ENCODE data around the gene TMEM132D. TPM values are rescaled to one million over a fixed set of nuclear protein-coding genes. Genes with fewer than 3 reads are reported as not detected.

The TMEM132D gene
- total RNA-seq, 5 donors from 2014 or later (not counting 1 experiment from before 2014, with no cell fraction given): not detected

GRCh38 chr12:129071362-129071761 is 832.5 kb downstream of the TMEM132D start:
- POLR2A ChIA-PET: no interaction called here
- Mint-ChIP-seq H3K4me3 (no peak overlapping the region), H3K4me1 (no peaks in the 10 kb centered on the region), H3K27me3 (no peaks in the 10 kb centered on the region), H3K9me3 (no peaks in the 10 kb centered on the region), H3K27ac (no peak overlapping the region), H3K36me3 (no peaks in the 10 kb centered on the region)
- Histone ChIP-seq H3K4me3 (ENCODE audit: control insufficient read depth in 1 of 2, extremely low read depth in 1 of 2, low read length in 1 of 2) (no peak overlapping the region), H3K27ac (ENCODE audit: low read length) (no peak overlapping the region), H3K36me3 (ENCODE audit: control insufficient read depth in 2 of 2, extremely low read depth in 1 of 2, insufficient read depth in 1 of 2, low read length in 1 of 2) (no peaks in the 10 kb centered on the region), H3K4me1 (ENCODE audit: control insufficient read depth in 1 of 2, extremely low read depth in 1 of 2, insufficient read depth in 2 of 2, low read length in 2 of 2) (no peaks in the 10 kb centered on the region), H3K9me3 (no peaks in the 10 kb centered on the region), H3K27me3 (replicated peaks in 1 of 2; ENCODE audit: control insufficient read depth in 2 of 2, extremely low read depth in 1 of 2, insufficient read depth in 2 of 2, low read length in 1 of 2) (peaks cover 0 to 11% of the 10 kb centered on the region in 2 experiments)
- ATAC-seq (replicated peaks in 1 of 4) (no peak), DNase-seq (no peak)
- CTCF ChIA-PET: no interaction called here
- 60% methylated on average over 1 of the region's 4 CpGs for WGBS (ENCODE audit: insufficient coverage)

GRCh38 chr12:129069886-129070285 is 833.9 kb downstream of the TMEM132D start:
- 37% methylated on average over 14 of the region's 15 CpGs for WGBS (ENCODE audit: insufficient coverage)
- Histone ChIP-seq H3K4me1 (ENCODE audit: control insufficient read depth in 1 of 2, extremely low read depth in 1 of 2, insufficient read depth in 2 of 2, low read length in 2 of 2) (no peaks in the 10 kb centered on the region), H3K4me3 (ENCODE audit: control insufficient read depth in 1 of 2, extremely low read depth in 1 of 2, low read length in 1 of 2) (no peak overlapping the region), H3K27me3 (replicated peaks in 1 of 2; ENCODE audit: control insufficient read depth in 2 of 2, extremely low read depth in 1 of 2, insufficient read depth in 2 of 2, low read length in 1 of 2) (peaks cover 0 to 13% of the 10 kb centered on the region in 2 experiments), H3K36me3 (ENCODE audit: control insufficient read depth in 2 of 2, extremely low read depth in 1 of 2, insufficient read depth in 1 of 2, low read length in 1 of 2) (no peaks in the 10 kb centered on the region), H3K27ac (ENCODE audit: low read length) (no peak overlapping the region), H3K9me3 (no peaks in the 10 kb centered on the region)
- Mint-ChIP-seq H3K27ac (no peak overlapping the region), H3K4me3 (no peak overlapping the region), H3K27me3 (no peaks in the 10 kb centered on the region), H3K36me3 (no peaks in the 10 kb centered on the region), H3K4me1 (no peaks in the 10 kb centered on the region), H3K9me3 (peaks cover 0 to 6% (median 0%) of the 10 kb centered on the region in 3 donors)
- POLR2A ChIA-PET: no interaction called here
- no peak for DNase-seq
- CTCF ChIA-PET: no interaction called here
- ATAC-seq (replicated peaks in 1 of 4): no peak

- ChIA-PET CTCF (no interaction called here), POLR2A (no interaction called here)
- H3K4me3 ChIP-seq (ENCODE audit: control insufficient read depth in 1 of 2, extremely low read depth in 1 of 2, low read length in 1 of 2): no peak overlapping the region
- H3K4me3 Mint-ChIP-seq: no peak overlapping the region
- no peak for DNase-seq
- no peak for ATAC-seq (replicated peaks in 1 of 4)
- H3K27ac ChIP-seq (ENCODE audit: low read length): no peak overlapping the region
- H3K4me1 Mint-ChIP-seq: no peaks in the 10 kb centered on the region
- peaks cover 0 to 6% (median 0%) of the 10 kb centered on the region in 3 donors for H3K9me3 Mint-ChIP-seq
- no peaks in the 10 kb centered on the region for H3K27me3 Mint-ChIP-seq
- H3K27ac Mint-ChIP-seq: no peak overlapping the region
- H3K36me3 Mint-ChIP-seq: no peaks in the 10 kb centered on the region
- no peaks in the 10 kb centered on the region for H3K36me3 ChIP-seq (ENCODE audit: control insufficient read depth in 2 of 2, extremely low read depth in 1 of 2, insufficient read depth in 1 of 2, low read length in 1 of 2)
- 73% methylated on average over 10 of the region's 10 CpGs for WGBS (ENCODE audit: insufficient coverage)
- H3K27me3 ChIP-seq (replicated peaks in 1 of 2; ENCODE audit: control insufficient read depth in 2 of 2, extremely low read depth in 1 of 2, insufficient read depth in 2 of 2, low read length in 1 of 2): peaks cover 0 to 17% of the 10 kb centered on the region in 2 experiments
- H3K4me1 ChIP-seq (ENCODE audit: control insufficient read depth in 1 of 2, extremely low read depth in 1 of 2, insufficient read depth in 2 of 2, low read length in 2 of 2): no peaks in the 10 kb centered on the region
- no peaks in the 10 kb centered on the region for H3K9me3 ChIP-seq
Measured at GRCh38 chr12:129068684-129069083, 835.1 kb downstream of the TMEM132D start.

- Mint-ChIP-seq H3K36me3 (no peaks in the 10 kb centered on the region), H3K4me3 (no peak overlapping the region), H3K27ac (no peak overlapping the region), H3K27me3 (no peaks in the 10 kb centered on the region), H3K9me3 (peaks cover 0 to 6% (median 0%) of the 10 kb centered on the region in 3 donors), H3K4me1 (no peaks in the 10 kb centered on the region)
- no peaks in the 10 kb centered on the region for H3K36me3 ChIP-seq (ENCODE audit: control insufficient read depth in 2 of 2, extremely low read depth in 1 of 2, insufficient read depth in 1 of 2, low read length in 1 of 2)
- H3K27ac ChIP-seq (ENCODE audit: low read length): no peak overlapping the region
- DNase-seq (no peak), ATAC-seq (replicated peaks in 1 of 4) (no peak)
- peaks cover 0 to 20% of the 10 kb centered on the region in 2 experiments for H3K27me3 ChIP-seq (replicated peaks in 1 of 2; ENCODE audit: control insufficient read depth in 2 of 2, extremely low read depth in 1 of 2, insufficient read depth in 2 of 2, low read length in 1 of 2)
- CTCF ChIA-PET: no interaction called here
- H3K4me3 ChIP-seq (ENCODE audit: control insufficient read depth in 1 of 2, extremely low read depth in 1 of 2, low read length in 1 of 2): no peak overlapping the region
- POLR2A ChIA-PET: no interaction called here
- H3K4me1 ChIP-seq (ENCODE audit: control insufficient read depth in 1 of 2, extremely low read depth in 1 of 2, insufficient read depth in 2 of 2, low read length in 2 of 2): no peaks in the 10 kb centered on the region
- no peaks in the 10 kb centered on the region for H3K9me3 ChIP-seq
- WGBS (ENCODE audit: insufficient coverage): 65% methylated on average over 5 of the region's 9 CpGs
Measured at GRCh38 chr12:129067491-129067890, 836.3 kb downstream of the TMEM132D start.

GRCh38 chr12:129064209-129064855 is 839.5 kb downstream of the TMEM132D start:
- Histone ChIP-seq H3K9me3 (no peaks in the 10 kb centered on the region), H3K4me3 (ENCODE audit: control insufficient read depth in 1 of 2, extremely low read depth in 1 of 2, low read length in 1 of 2) (no peak overlapping the region), H3K4me1 (ENCODE audit: control insufficient read depth in 1 of 2, extremely low read depth in 1 of 2, insufficient read depth in 2 of 2, low read length in 2 of 2) (no peaks in the 10 kb centered on the region), H3K27me3 (replicated peaks in 1 of 2; ENCODE audit: control insufficient read depth in 2 of 2, extremely low read depth in 1 of 2, insufficient read depth in 2 of 2, low read length in 1 of 2) (peaks cover 0 to 16% of the 10 kb centered on the region in 2 experiments), H3K27ac (ENCODE audit: low read length) (no peak overlapping the region), H3K36me3 (ENCODE audit: control insufficient read depth in 2 of 2, extremely low read depth in 1 of 2, insufficient read depth in 1 of 2, low read length in 1 of 2) (no peaks in the 10 kb centered on the region)
- Mint-ChIP-seq H3K27me3 (no peaks in the 10 kb centered on the region), H3K9me3 (peaks cover 0 to 6% (median 0%) of the 10 kb centered on the region in 3 donors), H3K4me1 (no peaks in the 10 kb centered on the region), H3K36me3 (no peaks in the 10 kb centered on the region), H3K27ac (no peak overlapping the region), H3K4me3 (no peak overlapping the region)
- DNase-seq (no peak), ATAC-seq (replicated peaks in 1 of 4) (no peak)
- 53% methylated on average over 10 of the region's 14 CpGs for WGBS (ENCODE audit: insufficient coverage)
- ChIA-PET CTCF (no interaction called here), POLR2A (no interaction called here)

- Histone ChIP-seq H3K27me3 (replicated peaks in 1 of 2; ENCODE audit: control insufficient read depth in 2 of 2, extremely low read depth in 1 of 2, insufficient read depth in 2 of 2, low read length in 1 of 2) (peaks cover 0 to 16% of the 10 kb centered on the region in 2 experiments), H3K4me1 (ENCODE audit: control insufficient read depth in 1 of 2, extremely low read depth in 1 of 2, insufficient read depth in 2 of 2, low read length in 2 of 2) (no peaks in the 10 kb centered on the region), H3K36me3 (ENCODE audit: control insufficient read depth in 2 of 2, extremely low read depth in 1 of 2, insufficient read depth in 1 of 2, low read length in 1 of 2) (no peaks in the 10 kb centered on the region), H3K4me3 (ENCODE audit: control insufficient read depth in 1 of 2, extremely low read depth in 1 of 2, low read length in 1 of 2) (no peak overlapping the region), H3K27ac (ENCODE audit: low read length) (no peak overlapping the region), H3K9me3 (no peaks in the 10 kb centered on the region)
- Mint-ChIP-seq H3K4me1 (no peaks in the 10 kb centered on the region), H3K27ac (no peak overlapping the region), H3K27me3 (no peaks in the 10 kb centered on the region), H3K9me3 (peaks cover 2 to 11% (median 4%) of the 10 kb centered on the region in 3 donors), H3K4me3 (no peak overlapping the region), H3K36me3 (no peaks in the 10 kb centered on the region)
- ChIA-PET POLR2A (no interaction called here), CTCF (no interaction called here)
- WGBS (ENCODE audit: insufficient coverage): 49% methylated on average over 3 of the region's 4 CpGs
- no peak for DNase-seq
- no peak for ATAC-seq (replicated peaks in 1 of 4)
Measured at GRCh38 chr12:129063600-129063999, 840.2 kb downstream of the TMEM132D start.

- Histone ChIP-seq H3K27ac (ENCODE audit: low read length) (no peak overlapping the region), H3K9me3 (no peaks in the 10 kb centered on the region), H3K36me3 (ENCODE audit: control insufficient read depth in 2 of 2, extremely low read depth in 1 of 2, insufficient read depth in 1 of 2, low read length in 1 of 2) (no peaks in the 10 kb centered on the region), H3K4me1 (ENCODE audit: control insufficient read depth in 1 of 2, extremely low read depth in 1 of 2, insufficient read depth in 2 of 2, low read length in 2 of 2) (no peaks in the 10 kb centered on the region), H3K4me3 (ENCODE audit: control insufficient read depth in 1 of 2, extremely low read depth in 1 of 2, low read length in 1 of 2) (no peak overlapping the region), H3K27me3 (replicated peaks in 1 of 2; ENCODE audit: control insufficient read depth in 2 of 2, extremely low read depth in 1 of 2, insufficient read depth in 2 of 2, low read length in 1 of 2) (peaks cover 0 to 6% of the 10 kb centered on the region in 2 experiments)
- DNase-seq (no peak), ATAC-seq (replicated peaks in 1 of 4) (no peak)
- H3K9me3 Mint-ChIP-seq: peaks cover 2 to 8% (median 3%) of the 10 kb centered on the region in 3 donors
- H3K27me3 Mint-ChIP-seq: no peaks in the 10 kb centered on the region
- no peaks in the 10 kb centered on the region for H3K4me1 Mint-ChIP-seq
- 85% methylated on average over 8 of the region's 11 CpGs for WGBS (ENCODE audit: insufficient coverage)
- H3K4me3 Mint-ChIP-seq: no peak overlapping the region
- ChIA-PET POLR2A (no interaction called here), CTCF (no interaction called here)
- H3K27ac Mint-ChIP-seq: no peak overlapping the region
- H3K36me3 Mint-ChIP-seq: no peaks in the 10 kb centered on the region
Measured at GRCh38 chr12:129053232-129053631, 850.6 kb downstream of the TMEM132D start.

Data from T-cell (primary cell).